HG03280 (cell line): Measurements from ENCODE around the gene BCO1.

Experiments
- ATAC-seq: cut with Tn5 transposase; IDR thresholded peaks from one replicate; pipeline ENCODE4 v1.9.1; 2021; ENCODE audit warnings: mild to moderate bottlenecking, moderate library complexity; ENCODE audit not compliant: unreplicated experiment

BCO1 gene

GRCh38 chr16:81315271-81316175 is 77.0 kb downstream of the BCO1 start:
- ATAC-seq: peak; percentile 31

- no peak for ATAC-seq
Measured at GRCh38 chr16:81316176-81316496, 77.6 kb downstream of the BCO1 start.

GRCh38 chr16:81318711-81319110 is 80.2 kb downstream of the BCO1 start:
- ATAC-seq: no peak

GRCh38 chr16:81319221-81319912 is 80.9 kb downstream of the BCO1 start:
- no peak for ATAC-seq

GRCh38 chr16:81321039-81321438 is 82.5 kb downstream of the BCO1 start:
- ATAC-seq: no peak

GRCh38 chr16:81321536-81321935 is 83.0 kb downstream of the BCO1 start:
- no peak for ATAC-seq

GRCh38 chr16:81324808-81325207 is 86.3 kb downstream of the BCO1 start:
- ATAC-seq: no peak

- no peak for ATAC-seq
Measured at GRCh38 chr16:81327011-81327410, 88.5 kb downstream of the BCO1 start.

GRCh38 chr16:81327447-81328196 is 89.1 kb downstream of the BCO1 start:
- no peak for ATAC-seq

- ATAC-seq: no peak
Measured at GRCh38 chr16:81329947-81330346, 91.5 kb downstream of the BCO1 start.

- no peak for ATAC-seq
Measured at GRCh38 chr16:81333356-81333755, 94.9 kb downstream of the BCO1 start.

GRCh38 chr16:81335669-81336068 is 97.2 kb downstream of the BCO1 start:
- ATAC-seq: no peak

- no peak for ATAC-seq
Measured at GRCh38 chr16:81337097-81337496, 98.6 kb downstream of the BCO1 start.
